ENCODE results near the gene SMG7.

SMG7 gene

GRCh38 chr1:183470147-183470960 lies 1.9 kb upstream of the SMG7 start:
- peak; percentile 60 for DNase-seq

- DNase-seq = peak; percentile 59
Observed at GRCh38 chr1:183470961-183471742, 1.1 kb upstream of the SMG7 start.

- peak; percentile 86 for DNase-seq
Observed at GRCh38 chr1:183471743-183472487, 384 bp upstream of the SMG7 start.

- no peak for DNase-seq
Observed at GRCh38 chr1:183473217-183473536, 878 bp downstream of the SMG7 start.

- no peak for DNase-seq
Observed at GRCh38 chr1:183476081-183476480, 3.8 kb downstream of the SMG7 start.

- DNase-seq = no peak
Observed at GRCh38 chr1:183477986-183478781, 5.9 kb downstream of the SMG7 start.

- no peak for DNase-seq
Observed at GRCh38 chr1:183480971-183481441, 8.7 kb downstream of the SMG7 start.

GRCh38 chr1:183483224-183483623 lies 10.9 kb downstream of the SMG7 start:
- no peak for DNase-seq

GRCh38 chr1:183484254-183484653 lies 12.0 kb downstream of the SMG7 start:
- no peak for DNase-seq

GRCh38 chr1:183484851-183485250 lies 12.6 kb downstream of the SMG7 start:
- DNase-seq = no peak

GRCh38 chr1:183487674-183488442 lies 15.6 kb downstream of the SMG7 start:
- DNase-seq = no peak

GRCh38 chr1:183490932-183491331 lies 18.6 kb downstream of the SMG7 start:
- DNase-seq = no peak

GRCh38 chr1:183493540-183494245 lies 21.4 kb downstream of the SMG7 start:
- DNase-seq = no peak

GRCh38 chr1:183495420-183495819 lies 23.1 kb downstream of the SMG7 start:
- no peak for DNase-seq

- DNase-seq = no peak
Observed at GRCh38 chr1:183497218-183497617, 24.9 kb downstream of the SMG7 start.

GRCh38 chr1:183498342-183498991 lies 26.2 kb downstream of the SMG7 start:
- DNase-seq = no peak

GRCh38 chr1:183505454-183506089 lies 33.3 kb downstream of the SMG7 start:
- no peak for DNase-seq

- DNase-seq = no peak
Observed at GRCh38 chr1:183506561-183506960, 34.3 kb downstream of the SMG7 start.

- DNase-seq = no peak
Observed at GRCh38 chr1:183508694-183509093, 36.4 kb downstream of the SMG7 start.

GRCh38 chr1:183512450-183512849 lies 40.2 kb downstream of the SMG7 start:
- DNase-seq = no peak
